ENCODE results near the gene SPACA9.

SPACA9 gene

GRCh38 chr9:132894346-132894745 lies 15.6 kb downstream of the SPACA9 start:
- no peak for DNase-seq (ENCODE audit: low read depth, low spot score)

GRCh38 chr9:132894862-132895835 lies 16.5 kb downstream of the SPACA9 start:
- DNase-seq (ENCODE audit: low read depth, low spot score): no peak

DNA sequence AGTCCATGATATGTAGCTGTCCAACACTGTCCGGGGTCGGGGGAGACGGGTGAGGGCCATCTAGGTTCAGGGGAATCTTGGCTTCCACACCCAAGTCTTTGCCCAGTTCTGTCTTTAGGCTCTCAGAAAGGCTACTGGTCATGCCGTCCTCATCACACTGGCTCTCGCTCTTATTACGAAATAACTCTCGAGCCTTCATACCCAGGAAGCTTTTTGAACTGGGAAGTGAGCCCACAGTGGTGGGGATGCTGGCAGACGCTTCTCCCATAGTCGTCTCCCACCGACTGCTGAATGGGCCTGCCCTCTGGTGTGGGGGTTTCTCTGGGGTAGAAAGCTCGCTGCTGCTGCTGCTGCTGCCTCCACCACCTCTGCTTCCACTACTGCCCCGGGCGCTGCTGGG lies 17.6 kb downstream of the SPACA9 start:
- no peak for DNase-seq (ENCODE audit: low read depth, low spot score)

- no peak for DNase-seq (ENCODE audit: low read depth, low spot score)
These were observed 18.2 kb downstream of the SPACA9 start for GRCh38 chr9:132896906-132897305.

GRCh38 chr9:132898051-132898450 lies 19.4 kb downstream of the SPACA9 start:
- DNase-seq (ENCODE audit: low read depth, low spot score): no peak

- peak; percentile 51 for DNase-seq (ENCODE audit: low read depth, low spot score)
These were observed 23.4 kb downstream of the SPACA9 start for GRCh38 chr9:132901858-132902831.

- DNase-seq (ENCODE audit: low read depth, low spot score): no peak
These were observed 25.1 kb downstream of the SPACA9 start for GRCh38 chr9:132903574-132904492.

GRCh38 chr9:132905726-132906125 lies 27.0 kb downstream of the SPACA9 start:
- DNase-seq (ENCODE audit: low read depth, low spot score): no peak

GRCh38 chr9:132908635-132909034 lies 29.9 kb downstream of the SPACA9 start:
- DNase-seq (ENCODE audit: low read depth, low spot score): no peak

DNA sequence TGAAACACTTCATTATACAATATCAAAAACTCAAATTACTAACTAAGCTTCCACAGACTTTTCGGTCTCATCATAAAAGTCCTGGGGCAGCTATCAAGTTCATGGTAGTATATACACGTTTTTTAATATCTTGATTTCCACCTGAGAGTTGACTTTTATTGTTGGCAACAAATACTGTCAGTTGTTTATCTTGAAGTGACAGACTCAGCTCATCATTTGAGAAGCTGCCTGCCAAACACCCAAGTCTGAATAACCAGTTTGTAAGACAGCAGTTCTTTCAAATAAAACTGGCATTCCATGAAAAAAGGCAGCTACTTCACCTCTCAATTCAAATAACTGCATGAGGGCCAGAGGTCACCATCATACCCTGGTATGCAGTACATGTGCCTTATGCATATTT lies 30.6 kb downstream of the SPACA9 start:
- DNase-seq (ENCODE audit: low read depth, low spot score): no peak

GRCh38 chr9:132910376-132910775 lies 31.7 kb downstream of the SPACA9 start:
- no peak for DNase-seq (ENCODE audit: low read depth, low spot score)

DNA sequence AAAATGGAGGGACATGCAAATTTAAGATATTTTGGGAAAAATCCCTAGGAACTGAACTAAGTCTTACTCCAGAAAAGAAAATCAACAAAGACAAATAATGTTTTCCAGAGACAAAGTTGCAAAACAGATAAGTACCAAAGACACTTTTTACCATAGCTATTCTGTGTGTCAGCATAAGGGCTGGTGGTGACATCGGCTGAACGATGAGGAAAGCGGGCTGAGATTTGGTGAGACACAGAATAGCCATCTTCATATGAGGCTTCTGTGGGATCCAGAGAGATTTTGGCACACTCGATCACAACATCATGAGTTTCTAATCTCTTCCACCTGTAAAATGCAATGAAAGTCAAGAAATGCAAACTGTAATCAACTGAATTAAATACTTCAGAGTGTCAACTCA lies 33.4 kb downstream of the SPACA9 start:
- DNase-seq (ENCODE audit: low read depth, low spot score): no peak

GRCh38 chr9:132914924-132915323 lies 36.2 kb downstream of the SPACA9 start:
- DNase-seq (ENCODE audit: low read depth, low spot score): no peak

GRCh38 chr9:132919614-132920268 lies 41.0 kb downstream of the SPACA9 start:
- DNase-seq (ENCODE audit: low read depth, low spot score): no peak

DNA sequence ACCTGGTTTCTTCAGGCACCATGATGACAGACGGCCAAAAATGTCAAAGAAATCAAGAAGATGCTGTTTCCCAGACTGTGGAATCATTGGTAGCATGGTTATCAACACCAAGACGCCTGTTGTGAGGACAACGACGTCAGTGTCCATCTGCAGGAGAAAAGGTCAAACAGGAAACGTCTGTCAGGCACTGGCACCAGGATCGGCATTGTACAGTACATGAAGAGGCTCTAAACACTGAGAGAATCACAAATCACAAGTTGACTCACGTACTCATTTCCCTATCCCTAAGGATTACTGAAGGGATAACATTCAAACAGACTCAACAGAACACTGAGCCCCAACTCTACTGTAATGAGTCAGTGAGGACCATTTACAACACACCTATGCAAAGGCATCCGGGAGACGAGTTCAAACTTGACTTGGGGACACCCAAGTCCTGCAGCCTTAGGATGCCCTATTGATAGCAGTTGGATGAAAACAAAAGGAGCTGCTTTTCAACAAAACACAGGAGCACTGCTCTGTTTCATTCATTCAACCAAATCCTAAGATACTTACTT lies 44.7 kb downstream of the SPACA9 start:
- DNase-seq (ENCODE audit: low read depth, low spot score): no peak

GRCh38 chr9:132927704-132928103 lies 49.0 kb downstream of the SPACA9 start:
- DNase-seq (ENCODE audit: low read depth, low spot score): no peak

GRCh38 chr9:132931178-132931735 lies 52.6 kb downstream of the SPACA9 start:
- DNase-seq (ENCODE audit: low read depth, low spot score): no peak

GRCh38 chr9:132935026-132935425 lies 56.3 kb downstream of the SPACA9 start:
- DNase-seq (ENCODE audit: low read depth, low spot score): no peak

DNA sequence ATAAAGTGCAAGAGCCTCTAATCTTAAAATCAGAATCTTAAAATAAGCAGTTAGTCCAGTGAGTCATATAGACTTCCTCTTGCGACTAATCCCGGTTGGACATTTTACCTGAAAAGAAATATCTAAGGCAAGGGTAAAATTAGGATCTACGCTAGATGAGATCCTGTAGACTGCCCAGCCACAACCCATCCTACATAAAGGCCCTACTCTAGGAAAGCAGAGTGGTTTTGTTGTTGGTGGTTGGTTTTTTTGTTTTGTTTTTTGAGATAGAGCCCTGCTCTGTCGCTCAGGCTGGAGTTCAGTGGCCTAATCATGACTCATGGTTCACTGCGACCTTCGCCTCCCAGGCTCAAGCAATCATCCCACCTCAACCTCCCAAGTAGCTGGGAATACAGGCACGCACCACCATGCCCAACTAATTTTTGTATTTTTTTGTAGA lies 58.8 kb downstream of the SPACA9 start:
- DNase-seq (ENCODE audit: low read depth, low spot score): no peak

DNA sequence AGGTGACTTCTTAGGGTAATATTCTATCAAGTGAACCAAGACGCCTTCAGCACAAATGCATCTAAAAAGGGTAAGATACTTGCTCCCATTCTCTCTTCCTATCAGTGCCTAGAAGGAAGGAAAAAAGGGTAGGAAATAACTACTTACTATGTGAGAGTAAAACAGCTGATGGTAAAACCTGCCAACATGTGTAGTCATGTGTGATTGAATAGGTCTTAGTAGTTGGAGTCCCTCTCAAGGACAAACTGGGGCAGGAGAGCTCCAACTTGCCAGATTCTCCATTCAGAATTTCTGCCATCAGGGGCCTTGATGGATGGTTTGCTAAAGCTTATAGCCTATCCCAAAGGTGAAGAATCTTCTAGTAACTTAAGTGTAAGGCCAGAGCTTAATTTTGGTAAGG lies 60.5 kb downstream of the SPACA9 start:
- no peak for DNase-seq (ENCODE audit: low read depth, low spot score)
